Measurements from ENCODE around the gene LCE4A.

DNA sequence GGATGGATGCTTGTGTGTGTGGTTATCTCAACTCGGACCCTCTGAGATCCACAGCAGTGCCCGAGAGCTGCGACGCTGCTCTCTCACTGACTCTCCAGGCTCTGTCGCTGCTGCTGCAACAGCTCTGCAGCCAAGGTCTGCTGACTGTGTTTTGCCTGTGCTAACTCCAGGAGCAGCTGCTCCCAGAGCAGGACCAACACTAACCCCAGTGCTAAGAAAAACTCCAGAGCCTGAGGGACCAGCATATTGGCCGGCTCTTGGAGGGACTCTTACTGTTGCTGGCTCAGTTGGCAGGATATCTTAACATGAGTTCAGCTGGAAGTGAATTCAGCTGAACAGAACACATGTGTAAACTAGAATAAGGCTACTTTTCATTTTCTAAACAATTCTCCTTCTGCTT is 28.5 kb upstream of the LCE4A start:
- TF ChIP-seq TOX (CRISPR knock-in tag; IDR thresholded peaks at IDR 0.05; ENCODE audit: borderline replicate concordance): no peak
- TF ChIP-seq, protein P1, sequence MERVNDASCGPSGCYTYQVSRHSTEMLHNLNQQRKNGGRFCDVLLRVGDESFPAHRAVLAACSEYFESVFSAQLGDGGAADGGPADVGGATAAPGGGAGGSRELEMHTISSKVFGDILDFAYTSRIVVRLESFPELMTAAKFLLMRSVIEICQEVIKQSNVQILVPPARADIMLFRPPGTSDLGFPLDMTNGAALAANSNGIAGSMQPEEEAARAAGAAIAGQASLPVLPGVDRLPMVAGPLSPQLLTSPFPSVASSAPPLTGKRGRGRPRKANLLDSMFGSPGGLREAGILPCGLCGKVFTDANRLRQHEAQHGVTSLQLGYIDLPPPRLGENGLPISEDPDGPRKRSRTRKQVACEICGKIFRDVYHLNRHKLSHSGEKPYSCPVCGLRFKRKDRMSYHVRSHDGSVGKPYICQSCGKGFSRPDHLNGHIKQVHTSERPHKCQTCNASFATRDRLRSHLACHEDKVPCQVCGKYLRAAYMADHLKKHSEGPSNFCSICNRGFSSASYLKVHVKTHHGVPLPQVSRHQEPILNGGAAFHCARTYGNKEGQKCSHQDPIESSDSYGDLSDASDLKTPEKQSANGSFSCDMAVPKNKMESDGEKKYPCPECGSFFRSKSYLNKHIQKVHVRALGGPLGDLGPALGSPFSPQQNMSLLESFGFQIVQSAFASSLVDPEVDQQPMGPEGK (CRISPR knock-in tag; IDR thresholded peaks at IDR 0.05; ENCODE audit: borderline replicate concordance): no peak
- TF ChIP-seq PPARA (CRISPR knock-in tag; IDR thresholded peaks at IDR 0.05; ENCODE audit: borderline replicate concordance): no peak
- TF ChIP-seq OSR1 (CRISPR knock-in tag; IDR thresholded peaks at IDR 0.05): no peak
- TF ChIP-seq ZC3H10 (CRISPR knock-in tag; IDR thresholded peaks at IDR 0.05): no peak
- TF ChIP-seq SNAI2 (CRISPR knock-in tag; IDR thresholded peaks at IDR 0.05): no peak
- no peak for TF ChIP-seq ZNF8 (CRISPR knock-in tag; IDR thresholded peaks at IDR 0.05)
- TF ChIP-seq ZNF70 (CRISPR knock-in tag; IDR thresholded peaks at IDR 0.05): no peak
